ENCODE data around the gene CELF1. TPM values are rescaled to one million over a fixed set of nuclear protein-coding genes. Genes with fewer than 3 reads are reported as not detected.
A peak's percentile ranks its signal among the peaks of the same experiment; 100 is the strongest.
"Not testable (repeated sequence)": the region's sequence is repeated elsewhere in the genome, so short reads cannot be mapped to it uniquely, and the experiment has no call there.

CELF1 gene
- polyA plus RNA-seq, 1 donor (not counting 4 experiments of a cell fraction or from before 2014, with no cell fraction given) = 110 TPM

GRCh38 chr11:47551086-47551485, 1.8 kb downstream of the CELF1 start:
- Histone ChIP-seq H3K27me3 (ENCODE audit: control insufficient read depth, extremely low read depth, insufficient read depth, low read length) (no peaks in the 10 kb centered on the region), H3K79me2 (ENCODE audit: control insufficient read depth, insufficient read depth, low read length) (peaks cover 67% of the 10 kb centered on the region), H3K4me3 (ENCODE audit: control insufficient read depth in 2 of 3, extremely low read depth in 1 of 3, insufficient read depth in 2 of 3, low read depth in 1 of 3, low read length in 3 of 3) (peak overlapping the region; percentile 89 to 97 (median 92)), H3K9ac (ENCODE audit: control insufficient read depth, extremely low read depth, insufficient read depth, low read length) (peak overlapping the region; percentile 99), H4K20me1 (ENCODE audit: control insufficient read depth, extremely low read depth, insufficient read depth, low read length) (peaks cover 5% of the 10 kb centered on the region), H3K9me1 (ENCODE audit: control insufficient read depth, extremely low read depth, insufficient read depth, low read length) (no peaks in the 10 kb centered on the region), H2AFZ (ENCODE audit: control insufficient read depth, low read length) (no peak overlapping the region), H3K4me2 (ENCODE audit: control insufficient read depth, extremely low read depth, insufficient read depth, low read depth, low read length) (peak overlapping the region; percentile 81), H3K27ac (ENCODE audit: control insufficient read depth, insufficient read depth, low read length) (peak overlapping the region; percentile 96), H3K4me1 (ENCODE audit: control insufficient read depth, extremely low read depth, insufficient read depth, low read length) (peaks cover 21% of the 10 kb centered on the region), H3K36me3 (ENCODE audit: control insufficient read depth in 2 of 2, extremely low read depth in 1 of 2, insufficient read depth in 2 of 2, low read length in 2 of 2) (no peaks in the 10 kb centered on the region), H3K9me3 (ENCODE audit: control insufficient read depth, low read depth, low read length) (no peaks in the 10 kb centered on the region)
- dilution Hi-C loops (cut with MboI; ENCODE audit: extremely low pct_ligation_motif_present, low sequenced_read_pairs) = no loop called here
- TF ChIP-seq EZH2 (IDR thresholded peaks at IDR 0.05; ENCODE audit: low read length) = no peak
- peak; percentile 24 to 49 (median 48) for TF ChIP-seq CTCF (optimal IDR thresholded peaks at IDR 0.05 in 1 of 3, IDR thresholded peaks at IDR 0.05 in 1 of 3, conservative IDR thresholded peaks at IDR 0.05 in 1 of 3; ENCODE audit: extremely low read depth in 1 of 3, insufficient read depth in 2 of 3, low read length in 3 of 3)
- DNase-seq (ENCODE audit: low read depth, low spot score) (no peak), FAIRE-seq (no peak)

- Histone ChIP-seq H3K36me3 (ENCODE audit: control insufficient read depth in 2 of 2, extremely low read depth in 1 of 2, insufficient read depth in 2 of 2, low read length in 2 of 2) (no peaks in the 10 kb centered on the region), H3K4me3 (ENCODE audit: control insufficient read depth in 2 of 3, extremely low read depth in 1 of 3, insufficient read depth in 2 of 3, low read depth in 1 of 3, low read length in 3 of 3) (peak overlapping the region in 1 of 3 experiments; percentile 97), H2AFZ (ENCODE audit: control insufficient read depth, low read length) (no peak overlapping the region), H3K9me1 (ENCODE audit: control insufficient read depth, extremely low read depth, insufficient read depth, low read length) (no peaks in the 10 kb centered on the region), H3K9me3 (ENCODE audit: control insufficient read depth, low read depth, low read length) (no peaks in the 10 kb centered on the region), H3K79me2 (ENCODE audit: control insufficient read depth, insufficient read depth, low read length) (peaks cover 73% of the 10 kb centered on the region), H3K4me1 (ENCODE audit: control insufficient read depth, extremely low read depth, insufficient read depth, low read length) (peaks cover 21% of the 10 kb centered on the region), H3K9ac (ENCODE audit: control insufficient read depth, extremely low read depth, insufficient read depth, low read length) (no peak overlapping the region), H4K20me1 (ENCODE audit: control insufficient read depth, extremely low read depth, insufficient read depth, low read length) (peaks cover 5% of the 10 kb centered on the region), H3K27me3 (ENCODE audit: control insufficient read depth, extremely low read depth, insufficient read depth, low read length) (no peaks in the 10 kb centered on the region), H3K27ac (ENCODE audit: control insufficient read depth, insufficient read depth, low read length) (peak overlapping the region; percentile 96), H3K4me2 (ENCODE audit: control insufficient read depth, extremely low read depth, insufficient read depth, low read depth, low read length) (peak overlapping the region; percentile 81)
- dilution Hi-C loops (cut with MboI; ENCODE audit: extremely low pct_ligation_motif_present, low sequenced_read_pairs) = no loop called here
- no peak for DNase-seq (ENCODE audit: low read depth, low spot score)
- FAIRE-seq = no peak
- no peak for TF ChIP-seq CTCF (optimal IDR thresholded peaks at IDR 0.05 in 1 of 3, IDR thresholded peaks at IDR 0.05 in 1 of 3, conservative IDR thresholded peaks at IDR 0.05 in 1 of 3; ENCODE audit: extremely low read depth in 1 of 3, insufficient read depth in 2 of 3, low read length in 3 of 3)
- no peak for TF ChIP-seq EZH2 (IDR thresholded peaks at IDR 0.05; ENCODE audit: low read length)
Observed at GRCh38 chr11:47550288-47551047, 2.5 kb downstream of the CELF1 start.

- peaks cover 98% of the 10 kb centered on the region for H3K79me2 ChIP-seq (ENCODE audit: control insufficient read depth, insufficient read depth, low read length)
- H3K4me2 ChIP-seq (ENCODE audit: control insufficient read depth, extremely low read depth, insufficient read depth, low read depth, low read length); H4K20me1 ChIP-seq (ENCODE audit: control insufficient read depth, extremely low read depth, insufficient read depth, low read length); H3K4me3 ChIP-seq (ENCODE audit: control insufficient read depth in 2 of 3, extremely low read depth in 1 of 3, insufficient read depth in 2 of 3, low read depth in 1 of 3, low read length in 3 of 3); H3K36me3 ChIP-seq (ENCODE audit: control insufficient read depth in 2 of 2, extremely low read depth in 1 of 2, insufficient read depth in 2 of 2, low read length in 2 of 2); dilution Hi-C loops (cut with MboI; ENCODE audit: extremely low pct_ligation_motif_present, low sequenced_read_pairs); H3K9ac ChIP-seq (ENCODE audit: control insufficient read depth, extremely low read depth, insufficient read depth, low read length); H3K9me1 ChIP-seq (ENCODE audit: control insufficient read depth, extremely low read depth, insufficient read depth, low read length); H3K27ac ChIP-seq (ENCODE audit: control insufficient read depth, insufficient read depth, low read length); H2AFZ ChIP-seq (ENCODE audit: control insufficient read depth, low read length); H3K27me3 ChIP-seq (ENCODE audit: control insufficient read depth, extremely low read depth, insufficient read depth, low read length); H3K9me3 ChIP-seq (ENCODE audit: control insufficient read depth, low read depth, low read length); DNase-seq (ENCODE audit: low read depth, low spot score); FAIRE-seq: not testable (repeated sequence)
- H3K4me1 ChIP-seq (ENCODE audit: control insufficient read depth, extremely low read depth, insufficient read depth, low read length) = peaks cover 21% of the 10 kb centered on the region
Observed at GRCh38 chr11:47546274-47546673, 6.7 kb downstream of the CELF1 start.

Measured in keratinocyte (primary cell).